Glutamatergic neuron (in vitro differentiated cells): Measurements from ENCODE around the gene EPB41L2. TPM values are rescaled to one million over a fixed set of nuclear protein-coding genes. Genes with fewer than 3 reads are reported as not detected.

Source experiments
- DNase-seq: peaks from one replicate; pipeline ENCODE4 v3.0.0; 2022
- H3K27ac Mint-ChIP-seq: one replicate; pipeline ENCODE4 v1.8.0; 2020; ENCODE audit warnings: mild to moderate bottlenecking, mixed read lengths, inconsistent platforms; ENCODE audit not compliant: unreplicated experiment
- H3K27me3 Mint-ChIP-seq: one replicate; pipeline ENCODE4 v1.8.0; 2020; ENCODE audit warnings: mild to moderate bottlenecking, moderate library complexity, mixed read lengths, inconsistent platforms; ENCODE audit not compliant: unreplicated experiment
- H3K36me3 Mint-ChIP-seq: one replicate; pipeline ENCODE4 v1.8.0; 2020; ENCODE audit warnings: mild to moderate bottlenecking, mixed read lengths, inconsistent platforms; ENCODE audit not compliant: unreplicated experiment
- H3K4me1 Mint-ChIP-seq: one replicate; pipeline ENCODE4 v1.8.0; 2020; ENCODE audit warnings: mild to moderate bottlenecking, low read depth, mixed read lengths, inconsistent platforms; ENCODE audit not compliant: unreplicated experiment
- H3K4me3 Mint-ChIP-seq: one replicate; pipeline ENCODE4 v1.8.0; 2020; ENCODE audit warnings: mild to moderate bottlenecking, mixed read lengths, inconsistent platforms; ENCODE audit not compliant: unreplicated experiment
- H3K9me3 Mint-ChIP-seq: one replicate; pipeline ENCODE4 v1.8.0; 2020; ENCODE audit warnings: mild to moderate bottlenecking, moderate library complexity, mixed read lengths, inconsistent platforms; ENCODE audit not compliant: unreplicated experiment
- CTCF ChIP-seq: fragments of 200-600 bp; sonication (generic); IDR thresholded peaks from one replicate; pipeline ENCODE4 v1.5.0; 2021; ENCODE audit not compliant: partially characterized antibody, unreplicated experiment
- total RNA-seq: library from RNA; stranded (reverse); fragmentation: NEBNext Ultra II Directional; extraction: Animal tissue kit (Norgen Biotek cat#: 25700); gene quantifications from one replicate; pipeline ENCODE4 v1.2.1, GENCODE V29; 2021; ENCODE audit not compliant: unreplicated experiment

EPB41L2 gene
- total RNA-seq, 1 donor from 2014 or later, result 36.2 TPM

- no peak for TF ChIP-seq CTCF
- Mint-ChIP-seq H3K27ac (no peak overlapping the region), H3K36me3 (no peaks in the 10 kb centered on the region), H3K4me1 (no peaks in the 10 kb centered on the region), H3K9me3 (no peaks in the 10 kb centered on the region), H3K4me3 (no peak overlapping the region), H3K27me3 (no peaks in the 10 kb centered on the region)
- DNase-seq, result no peak
These were observed 205.0 kb downstream of the EPB41L2 start for GRCh38 chr6:130858054-130858453.

- H3K27me3 Mint-ChIP-seq, result no peaks in the 10 kb centered on the region
- H3K36me3 Mint-ChIP-seq, result peaks cover 3% of the 10 kb centered on the region
- no peak overlapping the region for H3K4me3 Mint-ChIP-seq
- no peak for DNase-seq
- TF ChIP-seq CTCF, result no peak
- no peaks in the 10 kb centered on the region for H3K4me1 Mint-ChIP-seq
- peaks cover 2% of the 10 kb centered on the region for H3K9me3 Mint-ChIP-seq
- no peak overlapping the region for H3K27ac Mint-ChIP-seq
These were observed 209.4 kb downstream of the EPB41L2 start for GRCh38 chr6:130853555-130854183.

GRCh38 chr6:130852844-130853554 lies 210.0 kb downstream of the EPB41L2 start:
- Mint-ChIP-seq H3K36me3 (peaks cover 3% of the 10 kb centered on the region), H3K27me3 (no peaks in the 10 kb centered on the region), H3K9me3 (peaks cover 2% of the 10 kb centered on the region), H3K4me1 (peaks cover 2% of the 10 kb centered on the region), H3K4me3 (no peak overlapping the region), H3K27ac (no peak overlapping the region)
- no peak for TF ChIP-seq CTCF
- no peak for DNase-seq

- Mint-ChIP-seq H3K9me3 (peaks cover 2% of the 10 kb centered on the region), H3K27me3 (no peaks in the 10 kb centered on the region), H3K4me3 (no peak overlapping the region), H3K36me3 (peaks cover 3% of the 10 kb centered on the region), H3K27ac (no peak overlapping the region), H3K4me1 (peaks cover 6% of the 10 kb centered on the region)
- DNase-seq, result no peak
- TF ChIP-seq CTCF, result no peak
These were observed 212.0 kb downstream of the EPB41L2 start for GRCh38 chr6:130851026-130851425.

GRCh38 chr6:130849594-130849993 lies 213.5 kb downstream of the EPB41L2 start:
- Mint-ChIP-seq H3K27ac (no peak overlapping the region), H3K9me3 (peaks cover 2% of the 10 kb centered on the region), H3K36me3 (peaks cover 3% of the 10 kb centered on the region), H3K4me1 (peaks cover 6% of the 10 kb centered on the region), H3K27me3 (no peaks in the 10 kb centered on the region), H3K4me3 (no peak overlapping the region)
- no peak for DNase-seq
- no peak for TF ChIP-seq CTCF
